ENCODE data around the gene PDZD2.
"Not testable (repeated sequence)": the region's sequence is repeated elsewhere in the genome, so short reads cannot be mapped to it uniquely, and the experiment has no call there.

DNA sequence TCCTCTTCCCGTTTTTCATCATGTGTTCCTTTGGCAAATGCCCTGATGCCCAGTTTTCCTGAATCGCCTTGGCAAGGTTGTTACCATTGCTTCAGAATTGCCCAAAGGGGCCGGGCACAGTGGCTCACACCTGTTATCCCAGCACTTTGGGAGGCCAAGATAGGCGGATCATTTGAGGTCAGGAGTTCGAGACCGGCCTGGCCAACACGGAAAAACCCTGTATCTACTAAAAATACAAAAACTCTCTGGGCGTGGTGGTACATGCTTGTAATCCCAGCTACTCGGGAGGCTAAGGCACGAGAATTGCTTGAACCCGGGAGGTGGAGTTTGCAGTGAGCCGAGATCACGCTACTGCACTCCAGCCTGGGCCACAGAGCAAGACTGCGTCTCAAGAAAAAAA is 125.8 kb downstream of the PDZD2 start:
- TF ChIP-seq, protein P1, sequence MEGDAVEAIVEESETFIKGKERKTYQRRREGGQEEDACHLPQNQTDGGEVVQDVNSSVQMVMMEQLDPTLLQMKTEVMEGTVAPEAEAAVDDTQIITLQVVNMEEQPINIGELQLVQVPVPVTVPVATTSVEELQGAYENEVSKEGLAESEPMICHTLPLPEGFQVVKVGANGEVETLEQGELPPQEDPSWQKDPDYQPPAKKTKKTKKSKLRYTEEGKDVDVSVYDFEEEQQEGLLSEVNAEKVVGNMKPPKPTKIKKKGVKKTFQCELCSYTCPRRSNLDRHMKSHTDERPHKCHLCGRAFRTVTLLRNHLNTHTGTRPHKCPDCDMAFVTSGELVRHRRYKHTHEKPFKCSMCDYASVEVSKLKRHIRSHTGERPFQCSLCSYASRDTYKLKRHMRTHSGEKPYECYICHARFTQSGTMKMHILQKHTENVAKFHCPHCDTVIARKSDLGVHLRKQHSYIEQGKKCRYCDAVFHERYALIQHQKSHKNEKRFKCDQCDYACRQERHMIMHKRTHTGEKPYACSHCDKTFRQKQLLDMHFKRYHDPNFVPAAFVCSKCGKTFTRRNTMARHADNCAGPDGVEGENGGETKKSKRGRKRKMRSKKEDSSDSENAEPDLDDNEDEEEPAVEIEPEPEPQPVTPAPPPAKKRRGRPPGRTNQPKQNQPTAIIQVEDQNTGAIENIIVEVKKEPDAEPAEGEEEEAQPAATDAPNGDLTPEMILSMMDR (IDR thresholded peaks at IDR 0.05; ENCODE audit: borderline replicate concordance, extremely low read depth, low read length, poor library complexity, severe bottlenecking): not testable (repeated sequence)
- TF ChIP-seq EZH2 (IDR thresholded peaks at IDR 0.05; ENCODE audit: borderline replicate concordance, low read depth, low read length, severe bottlenecking): not testable (repeated sequence)
